GM12873 (cell line): Measurements from ENCODE around the gene LMBRD1.

Experiments used
- TF ChIP-seq, protein P1 (sequence below): IDR thresholded peaks from 2 replicates; pipeline ENCODE4 v1.5.1; 2012; ENCODE audit warnings: low read depth, mild to moderate bottlenecking, moderate library complexity, low read length, control low read depth; ENCODE audit not compliant: insufficient read depth; ENCODE audit errors: missing control alignments

The LMBRD1 gene

DNA sequence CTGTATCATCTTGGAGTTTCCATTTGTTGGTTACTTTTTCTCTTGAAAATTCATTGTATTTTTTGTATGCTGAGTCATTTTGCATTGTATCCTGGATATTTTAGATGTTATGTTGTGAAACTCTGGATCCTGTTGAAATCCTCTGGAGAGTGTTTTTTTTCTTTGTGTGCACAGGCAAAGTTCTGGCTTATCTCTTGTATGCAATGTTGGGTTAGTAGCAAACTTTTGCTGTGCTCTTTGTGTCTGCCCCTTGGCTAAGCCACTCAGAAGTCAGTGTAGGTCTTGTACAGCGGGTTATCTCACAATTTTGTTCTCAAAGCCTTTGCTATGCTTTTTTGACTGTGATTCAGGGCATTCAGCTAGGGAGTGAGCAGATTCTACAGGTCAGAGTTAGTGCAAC lies 29.1 kb upstream of the LMBRD1 start:
- TF ChIP-seq, protein P1, sequence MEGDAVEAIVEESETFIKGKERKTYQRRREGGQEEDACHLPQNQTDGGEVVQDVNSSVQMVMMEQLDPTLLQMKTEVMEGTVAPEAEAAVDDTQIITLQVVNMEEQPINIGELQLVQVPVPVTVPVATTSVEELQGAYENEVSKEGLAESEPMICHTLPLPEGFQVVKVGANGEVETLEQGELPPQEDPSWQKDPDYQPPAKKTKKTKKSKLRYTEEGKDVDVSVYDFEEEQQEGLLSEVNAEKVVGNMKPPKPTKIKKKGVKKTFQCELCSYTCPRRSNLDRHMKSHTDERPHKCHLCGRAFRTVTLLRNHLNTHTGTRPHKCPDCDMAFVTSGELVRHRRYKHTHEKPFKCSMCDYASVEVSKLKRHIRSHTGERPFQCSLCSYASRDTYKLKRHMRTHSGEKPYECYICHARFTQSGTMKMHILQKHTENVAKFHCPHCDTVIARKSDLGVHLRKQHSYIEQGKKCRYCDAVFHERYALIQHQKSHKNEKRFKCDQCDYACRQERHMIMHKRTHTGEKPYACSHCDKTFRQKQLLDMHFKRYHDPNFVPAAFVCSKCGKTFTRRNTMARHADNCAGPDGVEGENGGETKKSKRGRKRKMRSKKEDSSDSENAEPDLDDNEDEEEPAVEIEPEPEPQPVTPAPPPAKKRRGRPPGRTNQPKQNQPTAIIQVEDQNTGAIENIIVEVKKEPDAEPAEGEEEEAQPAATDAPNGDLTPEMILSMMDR, result no peak

DNA sequence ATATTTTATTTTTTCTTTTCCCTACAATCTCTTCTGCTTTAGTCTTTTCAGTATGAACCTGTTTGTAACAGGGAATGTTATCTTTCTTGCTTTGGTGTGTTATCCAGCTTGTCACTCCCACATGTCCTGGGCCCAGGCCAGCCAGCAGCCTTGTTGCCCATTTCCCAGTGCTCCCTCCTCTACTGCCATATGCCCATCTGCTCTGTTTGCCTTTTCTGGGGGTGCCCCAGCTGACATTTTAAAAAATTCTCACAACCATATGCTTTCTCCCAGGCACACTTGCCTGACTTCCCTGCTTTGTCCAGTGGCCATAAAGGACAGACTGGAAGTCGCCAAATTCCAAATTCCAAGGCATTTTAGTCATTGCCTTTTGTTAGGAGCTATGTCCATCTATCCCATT lies 23.6 kb upstream of the LMBRD1 start:
- TF ChIP-seq, protein P1, result no peak

DNA sequence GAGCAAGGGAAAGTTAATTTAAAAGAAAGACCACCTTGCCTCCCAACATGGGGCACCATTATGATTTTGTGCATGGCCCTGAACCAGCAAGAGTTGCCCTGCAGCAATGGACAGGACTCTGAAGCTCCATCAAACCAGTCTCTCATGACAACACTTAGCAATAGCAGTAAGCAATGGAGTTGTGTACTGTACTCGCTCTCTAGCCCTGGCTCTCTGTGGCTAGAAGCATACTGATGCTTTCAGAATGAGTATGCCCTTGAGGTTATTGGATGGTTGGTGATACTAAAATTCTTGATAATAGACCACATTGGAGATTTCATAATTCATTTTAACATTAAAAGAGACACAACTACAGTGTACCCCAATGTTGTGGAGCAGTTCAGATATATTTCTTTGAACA lies 23.2 kb upstream of the LMBRD1 start:
- TF ChIP-seq, protein P1, result no peak

DNA sequence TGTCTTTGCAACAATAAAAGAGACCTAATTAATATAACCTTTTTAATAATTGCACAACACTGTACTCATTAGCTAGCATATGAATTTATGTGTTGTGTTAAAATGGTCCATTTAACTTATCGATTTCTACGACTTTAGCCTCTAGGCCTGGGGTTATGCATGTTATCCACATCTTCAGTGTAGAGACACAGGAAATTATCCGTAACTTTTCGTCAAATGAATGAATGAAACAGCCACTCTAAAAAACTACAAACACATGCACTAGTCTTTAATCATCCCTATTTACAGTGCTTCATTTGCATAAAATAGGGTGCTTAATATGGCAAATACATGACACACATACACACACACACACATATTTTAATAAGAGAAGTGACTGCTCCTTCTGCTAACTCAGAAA lies 22.3 kb upstream of the LMBRD1 start:
- TF ChIP-seq, protein P1, result no peak

DNA sequence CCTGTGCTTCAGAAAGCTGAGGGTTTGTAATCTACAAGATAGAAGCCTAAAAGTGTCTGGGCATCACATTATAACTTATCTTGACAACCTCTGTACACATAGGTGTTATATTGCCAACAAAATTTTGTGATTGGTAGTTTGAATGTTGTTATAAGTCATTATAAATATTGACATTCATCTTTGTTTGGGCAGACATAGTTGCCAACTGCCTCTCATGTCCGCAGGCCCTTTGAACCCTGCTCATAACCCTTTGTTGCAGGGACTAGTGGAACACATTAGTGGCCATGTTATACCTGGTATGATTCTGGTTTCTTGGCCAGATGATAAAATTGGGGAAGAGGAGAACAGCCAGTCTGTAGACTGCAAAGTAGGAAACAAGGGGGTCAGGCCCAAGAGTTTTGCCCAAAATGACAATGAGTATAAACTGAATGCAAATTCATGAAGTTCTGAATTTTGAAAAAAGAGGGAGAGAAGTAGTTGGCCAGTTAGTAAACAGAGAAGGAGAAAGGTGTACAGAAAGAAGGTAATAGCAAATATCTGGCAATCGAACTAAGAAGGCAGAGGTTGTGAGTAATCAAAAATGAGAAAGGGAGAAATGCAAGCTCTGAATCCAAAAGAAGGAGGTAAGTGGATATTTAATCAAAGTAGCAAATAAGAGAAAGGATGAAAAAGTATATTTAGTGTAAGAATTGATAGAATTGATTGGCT lies 21.6 kb upstream of the LMBRD1 start:
- TF ChIP-seq, protein P1, result no peak

DNA sequence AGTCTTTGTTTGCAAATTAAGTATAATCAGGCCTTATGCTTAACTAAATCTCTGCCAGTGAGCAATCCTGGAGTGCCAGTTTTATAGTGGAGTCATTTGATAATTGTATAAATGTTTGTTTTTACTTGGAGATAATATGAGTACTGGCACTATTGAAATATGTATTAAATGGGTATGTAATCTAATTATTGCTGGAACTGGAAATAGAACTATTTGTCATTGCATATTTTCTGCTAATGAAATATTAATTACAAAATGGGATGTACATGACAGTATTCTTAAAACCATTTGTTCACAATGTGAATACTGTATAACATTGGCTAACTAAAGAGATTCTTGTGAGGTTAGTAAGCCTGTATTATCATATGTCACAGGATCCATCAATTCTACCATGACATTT lies 20.5 kb upstream of the LMBRD1 start:
- TF ChIP-seq, protein P1, result no peak

DNA sequence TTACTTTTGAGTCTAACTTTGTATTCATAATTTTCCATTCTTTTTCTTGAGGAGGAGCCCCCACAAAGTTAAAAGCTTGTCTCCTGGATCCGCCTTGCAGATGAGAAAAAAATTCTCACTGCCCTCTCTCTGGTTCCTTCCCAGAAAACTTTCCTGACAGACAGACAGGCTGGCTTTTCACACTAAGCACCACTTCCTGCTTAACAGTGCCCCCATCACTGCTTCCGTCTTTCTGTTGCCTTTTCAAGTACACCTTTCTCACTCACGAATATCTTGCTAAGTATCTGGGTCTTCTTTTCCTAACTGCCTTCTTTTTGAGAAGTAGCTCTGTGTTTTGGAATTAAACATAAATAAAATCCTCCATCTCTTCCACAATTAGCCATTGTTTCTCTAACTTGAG lies 19.8 kb upstream of the LMBRD1 start:
- TF ChIP-seq, protein P1, result no peak
